Fibroblast of peridontal ligament (primary cell): Measurements from ENCODE around the gene PROP1.
"Not testable (repeated sequence)": the region's sequence is repeated elsewhere in the genome, so short reads cannot be mapped to it uniquely, and the experiment has no call there.

Experiments
- DNase-seq: peaks from one replicate; pipeline ENCODE4 v3.0.0-alpha.2; 2010; ENCODE audit errors: extremely low read depth

The PROP1 gene

GRCh38 chr5:177982072-177982727 is 13.8 kb downstream of the PROP1 start:
- DNase-seq, result no peak

DNA sequence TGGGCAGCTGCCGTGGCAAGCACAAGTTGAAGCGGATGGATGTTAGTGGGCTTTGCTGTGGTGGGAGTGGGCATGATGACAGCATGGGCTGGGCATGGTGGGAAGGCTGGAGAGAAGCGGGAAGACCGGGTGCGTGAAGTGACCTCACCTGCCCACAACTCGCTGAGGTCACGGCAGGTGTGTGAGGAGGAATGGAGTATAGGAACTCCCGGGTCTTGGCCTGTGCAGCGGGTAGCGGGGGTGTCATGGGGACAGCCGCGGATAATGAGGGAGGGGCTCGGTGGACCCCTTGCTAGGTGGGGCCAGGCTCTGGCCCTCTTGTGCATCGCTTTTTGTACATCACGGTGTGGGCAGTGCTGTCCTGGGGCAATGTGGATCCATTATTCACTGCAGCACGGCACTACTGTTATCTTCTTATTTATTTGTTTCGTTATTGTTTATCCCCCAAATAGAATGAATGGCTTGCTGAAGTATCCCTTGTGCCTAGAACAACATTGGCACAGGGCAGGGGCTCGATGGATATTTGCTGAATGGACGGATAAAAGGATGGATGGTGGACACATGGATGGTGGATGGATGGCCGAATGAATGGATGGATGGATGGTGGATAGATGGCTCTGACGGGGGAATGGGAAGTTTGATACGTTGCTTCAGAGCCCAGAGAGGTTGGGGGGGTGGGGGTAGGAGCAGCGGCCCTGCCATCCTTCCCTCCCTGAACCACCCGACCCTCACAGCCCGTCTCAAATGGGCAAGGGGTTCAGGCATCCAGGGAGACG is 14.6 kb downstream of the PROP1 start:
- no peak for DNase-seq

- DNase-seq, result no peak
Measured at GRCh38 chr5:177980743-177981151, 15.3 kb downstream of the PROP1 start.

DNA sequence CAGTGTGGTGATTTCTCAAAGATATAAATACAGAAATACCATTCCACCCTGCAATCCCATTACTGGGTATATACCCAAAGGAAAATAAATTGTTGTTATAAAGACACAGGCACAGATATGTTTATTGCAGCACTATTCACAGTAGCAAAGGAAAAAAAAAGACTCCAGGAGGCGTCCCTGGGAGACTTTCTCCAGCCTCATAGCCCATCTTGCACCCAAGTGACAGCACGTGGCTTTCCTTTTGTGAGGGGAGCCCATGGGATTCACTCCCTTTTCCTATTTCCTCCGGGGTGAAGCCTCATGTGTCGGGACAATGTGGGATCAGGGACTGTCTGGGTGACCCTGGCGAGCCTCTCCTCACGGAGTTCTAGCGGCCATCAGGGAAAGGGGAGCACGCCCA is 18.4 kb downstream of the PROP1 start:
- not testable (repeated sequence) for DNase-seq

DNA sequence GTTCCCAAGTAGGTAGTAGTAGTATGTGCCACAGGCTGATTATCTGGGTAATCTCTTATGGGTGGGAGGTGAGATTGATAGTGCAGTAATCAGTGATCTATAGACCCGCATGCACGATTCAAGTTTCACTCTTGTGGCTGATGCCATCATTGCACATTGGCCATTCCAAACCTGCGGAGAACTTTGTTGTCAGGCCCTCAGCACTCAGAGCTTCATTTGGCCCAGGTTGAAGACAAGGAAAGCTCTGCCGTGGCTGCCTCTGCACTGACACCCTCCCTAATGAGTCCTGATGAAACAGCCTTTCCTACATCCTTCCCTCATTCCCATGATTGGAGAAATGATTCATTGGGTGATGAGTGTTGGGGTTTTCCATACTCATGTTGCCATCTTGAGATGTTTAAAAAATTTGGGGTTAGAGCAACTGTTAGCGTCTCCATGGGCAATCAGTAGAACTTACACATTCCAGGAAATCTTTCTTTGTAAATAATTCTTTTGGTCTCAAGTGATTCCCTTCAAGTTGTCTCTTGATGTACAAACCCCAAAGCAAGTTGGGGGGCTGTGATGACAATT is 22.9 kb downstream of the PROP1 start:
- DNase-seq, result peak; percentile 22

DNA sequence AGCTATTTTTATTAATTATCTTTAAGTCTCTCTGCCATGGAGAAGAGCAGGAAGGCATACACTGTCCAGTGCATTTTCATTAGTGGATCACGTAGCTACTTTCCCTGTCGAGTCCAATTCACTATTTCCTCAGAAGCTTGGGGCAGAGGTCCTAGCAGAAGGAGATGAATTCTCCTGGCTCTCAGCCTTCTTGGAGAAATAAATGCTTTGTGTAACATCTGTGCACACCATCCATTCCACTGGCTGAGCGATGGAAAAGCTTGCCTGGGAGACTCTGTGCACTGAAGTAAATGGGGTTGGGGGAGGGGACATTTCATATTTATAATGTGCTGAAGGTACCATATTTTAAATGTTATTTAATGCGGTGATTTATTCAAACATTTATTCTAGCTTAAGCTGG is 23.4 kb downstream of the PROP1 start:
- peak; percentile 22 for DNase-seq

- not testable (repeated sequence) for DNase-seq
Measured at GRCh38 chr5:177972014-177972413, 24.0 kb downstream of the PROP1 start.

DNA sequence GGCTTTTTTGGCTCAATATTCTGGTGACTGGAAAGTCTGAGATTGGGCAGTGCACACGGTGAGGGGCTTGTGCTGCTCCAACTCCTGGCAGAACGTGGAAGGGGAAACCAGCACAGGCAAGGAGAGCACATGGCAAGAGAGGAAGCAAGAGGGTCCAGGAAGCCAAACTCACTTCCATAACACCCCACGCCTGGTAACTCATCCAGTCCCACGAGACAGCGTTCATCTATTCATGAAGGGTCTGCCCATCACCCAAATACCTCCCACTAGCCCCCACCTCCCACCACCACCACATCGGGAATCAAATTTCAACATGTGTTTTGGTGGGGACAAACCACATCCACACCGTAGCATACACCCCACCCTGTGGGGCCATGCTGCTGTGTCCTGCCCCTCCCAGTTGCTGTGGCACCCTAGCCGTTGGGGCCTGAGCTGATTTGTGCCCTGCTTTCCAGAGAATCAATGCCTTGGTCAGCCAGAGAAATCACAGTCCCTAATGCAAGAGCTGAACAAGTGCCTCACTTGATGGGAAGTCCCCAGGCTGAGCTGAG is 27.3 kb downstream of the PROP1 start:
- no peak for DNase-seq

- no peak for DNase-seq
Measured at GRCh38 chr5:177967221-177967887, 28.7 kb downstream of the PROP1 start.

GRCh38 chr5:177966839-177967166 is 29.2 kb downstream of the PROP1 start:
- no peak for DNase-seq

- DNase-seq, result no peak
Measured at GRCh38 chr5:177966009-177966838, 29.8 kb downstream of the PROP1 start.

GRCh38 chr5:177964471-177964870 is 31.6 kb downstream of the PROP1 start:
- DNase-seq, result no peak

DNA sequence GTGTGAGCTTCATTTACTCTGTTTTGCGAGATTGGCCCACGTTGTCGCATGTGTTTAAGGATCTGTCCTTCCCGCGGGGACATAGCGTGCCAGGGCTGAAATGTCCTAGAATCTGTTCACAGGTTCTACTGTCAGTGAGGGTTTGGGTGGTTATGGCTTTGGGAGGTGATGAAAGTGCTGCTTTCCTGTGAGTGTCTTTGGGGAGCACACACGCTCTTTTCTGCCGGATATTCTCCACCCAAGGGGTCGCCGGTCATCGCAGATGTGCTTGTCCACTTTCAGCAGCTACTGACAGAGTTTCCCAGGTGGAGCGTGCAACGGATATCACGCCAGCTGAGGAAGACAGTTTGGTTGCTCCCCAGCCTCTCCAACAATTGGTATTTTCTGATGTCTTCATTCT is 32.1 kb downstream of the PROP1 start:
- no peak for DNase-seq

GRCh38 chr5:177959315-177959714 is 36.7 kb downstream of the PROP1 start:
- no peak for DNase-seq

DNA sequence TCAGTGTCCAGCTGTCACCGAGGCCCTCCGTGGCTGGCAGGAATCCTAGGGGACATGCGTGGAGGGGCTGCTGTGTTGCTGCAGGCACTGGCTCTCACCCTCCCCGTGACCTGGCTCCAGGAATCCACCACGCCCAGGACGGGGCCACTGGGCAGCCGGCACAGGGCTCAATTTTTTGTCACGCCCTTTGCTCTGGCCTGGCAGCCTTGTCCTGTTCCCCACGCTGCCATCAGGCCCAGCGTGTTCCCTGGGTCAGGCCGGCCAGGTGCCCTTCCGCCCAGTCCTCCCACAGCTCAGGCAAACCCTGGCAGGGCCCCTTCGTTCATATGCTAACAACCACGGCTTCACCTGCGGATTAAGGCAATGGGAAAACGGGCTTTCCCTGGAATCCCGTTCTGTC is 37.3 kb downstream of the PROP1 start:
- DNase-seq, result no peak

GRCh38 chr5:177957241-177957640 is 38.8 kb downstream of the PROP1 start:
- DNase-seq, result no peak

DNA sequence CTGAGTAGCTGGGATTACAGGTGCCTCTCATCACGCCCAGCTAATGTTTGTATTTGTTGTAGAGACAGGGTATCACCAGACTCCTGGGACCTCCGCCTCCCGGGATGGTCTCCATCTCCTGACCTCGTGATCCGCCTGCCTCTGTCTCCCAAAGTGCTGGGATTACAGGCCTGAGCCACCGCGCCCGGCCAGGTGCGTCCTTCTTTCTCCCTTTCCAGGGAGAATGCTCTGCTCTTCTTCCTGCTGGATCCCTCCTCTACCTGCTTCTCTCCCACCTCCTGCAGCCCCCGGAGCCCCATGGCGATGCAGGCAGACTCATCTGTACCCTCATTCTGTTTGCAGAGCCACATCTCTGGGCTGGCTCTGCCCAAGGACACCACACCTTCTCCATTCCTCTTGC is 42.9 kb downstream of the PROP1 start:
- DNase-seq, result not testable (repeated sequence)

- not testable (repeated sequence) for DNase-seq
Measured at GRCh38 chr5:177949656-177950055, 46.4 kb downstream of the PROP1 start.

DNA sequence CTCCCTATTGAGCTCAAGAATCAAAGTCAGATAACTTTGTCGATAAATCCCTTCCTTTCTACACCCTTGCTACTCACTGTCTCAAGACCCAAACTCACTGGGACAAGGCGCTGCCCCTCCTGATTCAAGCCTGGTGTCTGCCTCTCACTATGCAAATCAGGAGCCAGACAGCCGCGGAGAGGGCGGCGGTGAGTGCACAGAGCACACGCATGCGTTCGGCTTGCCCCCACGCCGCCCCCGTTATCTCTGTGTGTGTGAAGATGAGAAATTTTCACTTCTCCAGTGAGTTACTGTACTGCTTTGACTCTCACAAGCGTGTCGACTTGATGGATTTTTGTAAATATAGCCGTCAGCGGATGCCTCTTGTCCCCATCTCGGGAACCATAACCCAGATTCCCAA is 47.0 kb downstream of the PROP1 start:
- DNase-seq, result not testable (repeated sequence)

DNA sequence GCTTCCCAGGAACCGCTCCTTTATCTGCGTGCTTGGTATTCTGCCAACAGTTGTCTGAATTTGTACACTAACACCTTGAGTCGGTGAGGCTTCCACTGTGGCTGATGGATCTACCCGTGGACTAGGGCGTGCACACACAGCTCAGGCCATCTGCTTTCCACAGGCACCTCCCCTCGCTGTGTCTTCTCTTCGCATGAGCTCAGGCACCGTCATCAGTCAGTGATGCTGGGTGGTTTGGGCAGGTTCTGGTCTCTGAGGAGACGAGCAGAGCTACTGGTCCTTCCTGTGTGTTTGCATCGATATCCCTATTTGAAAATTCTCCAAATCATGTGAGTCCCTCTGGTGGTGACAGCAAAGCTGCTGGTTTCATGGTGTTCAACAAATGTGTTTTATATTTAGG is 48.1 kb downstream of the PROP1 start:
- peak; percentile 35 for DNase-seq

DNA sequence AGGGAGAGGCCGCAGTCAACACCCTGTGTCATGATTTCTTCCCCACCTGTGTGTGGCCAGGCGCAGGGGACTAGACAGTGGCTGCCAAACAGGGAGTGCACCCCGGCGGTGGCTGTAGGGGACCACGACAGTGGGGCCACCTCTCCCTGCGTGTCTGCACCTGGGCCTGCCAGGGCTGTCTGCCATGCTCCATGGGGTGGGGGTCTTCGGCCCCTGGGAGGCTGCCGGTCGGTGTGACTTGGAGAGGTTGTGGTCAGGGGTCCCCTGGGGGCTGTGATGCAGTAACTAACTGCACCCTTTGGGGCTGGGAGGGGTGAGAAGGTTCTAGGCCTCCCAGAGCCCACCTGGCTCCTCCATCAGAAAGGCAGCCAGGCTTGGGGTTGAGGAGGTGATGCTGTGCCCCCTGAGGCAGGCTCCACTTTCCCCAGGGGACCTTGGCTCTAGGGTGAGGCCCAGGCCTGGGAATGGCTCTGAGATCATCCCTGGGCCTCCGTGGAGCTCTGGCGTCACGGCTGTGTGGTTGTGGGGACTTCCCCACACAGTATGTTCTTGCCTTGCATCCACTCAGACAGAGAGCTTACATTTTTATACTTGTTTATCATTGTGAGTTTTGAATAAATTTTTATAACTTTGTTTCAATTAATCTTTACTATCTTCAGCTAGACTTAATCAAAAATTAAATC is 50.3 kb downstream of the PROP1 start:
- peak; percentile 25 for DNase-seq
